ENCODE results near the gene ZNF740. TPM values are rescaled to one million over a fixed set of nuclear protein-coding genes. Genes with fewer than 3 reads are reported as not detected.
A peak's percentile ranks its signal among the peaks of the same experiment; 100 is the strongest.

ZNF740 gene
- total and polyA plus RNA-seq, 2 of the 8 experiments (the other 6 are each of a cell fraction or from before 2014, with no cell fraction given), result 8.2 to 40.0 TPM

DNA sequence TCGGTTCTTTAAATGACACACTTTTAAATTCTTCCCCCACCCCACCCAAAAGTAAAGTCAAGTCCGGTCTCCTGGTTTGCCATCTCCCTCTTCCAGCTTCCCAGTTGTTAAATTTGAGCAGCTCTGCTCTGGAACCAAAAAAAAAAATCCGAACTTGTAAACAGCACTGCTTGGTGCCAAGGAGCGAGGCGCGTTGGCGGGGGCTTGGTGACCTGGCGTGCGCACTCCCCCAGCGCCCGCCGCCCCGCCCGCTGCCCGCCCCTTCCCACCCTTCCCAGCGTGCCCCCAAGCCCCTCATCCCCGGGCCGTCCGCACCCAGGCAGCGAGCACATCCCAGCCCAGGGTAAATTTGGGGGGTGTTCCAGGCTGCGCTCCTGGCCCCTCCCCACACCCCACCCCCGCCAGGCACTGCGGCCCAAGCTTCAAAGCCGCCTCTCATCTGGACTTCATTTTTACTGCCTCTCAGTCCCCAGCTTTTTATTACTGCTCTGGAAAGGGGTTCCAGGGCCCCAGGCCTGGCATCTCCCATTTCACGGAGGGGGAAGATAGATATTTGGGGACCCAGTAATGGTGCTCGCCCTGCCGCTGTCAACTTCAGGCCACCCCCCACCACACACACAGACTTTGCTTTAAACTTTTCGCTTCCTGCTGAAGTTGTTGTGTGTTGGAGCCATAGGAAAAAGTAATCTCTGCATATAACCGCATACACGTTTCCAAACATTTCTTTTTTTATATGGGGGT is 38.2 kb downstream of the ZNF740 start:
- Histone ChIP-seq H3K4me2 (ENCODE audit: insufficient read depth in 1 of 2, low read depth in 2 of 2, low read length in 2 of 2) (peak overlapping the region; percentile 99 to 100), H2BK20ac (ENCODE audit: low read length) (no peak overlapping the region), H3K36me3 (ENCODE audit: control insufficient read depth in 2 of 4, insufficient read depth in 4 of 4, low read length in 3 of 4) (peaks cover 4 to 17% (median 8%) of the 10 kb centered on the region in 4 experiments; a peak in 7 of 8 replicates), H3K9ac (replicated peaks in 1 of 4; ENCODE audit: extremely low read depth in 1 of 4, low read depth in 3 of 4, low read length in 3 of 4) (peak overlapping the region in 2 of 4 experiments; percentile 45 to 75; a peak in 3 of 7 replicates), H4K20me1 (replicated peaks in 1 of 2; ENCODE audit: control insufficient read depth in 1 of 2, insufficient read depth in 2 of 2, low read length in 2 of 2) (peaks cover 0 to 3% of the 10 kb centered on the region in 2 experiments), H3K56ac (replicated peaks; ENCODE audit: insufficient read length, low read depth, low read length) (peak overlapping the region; percentile 22), H3K27ac (ENCODE audit: low read depth, low read length) (no peak overlapping the region), H3K79me2 (ENCODE audit: control insufficient read depth in 1 of 2, insufficient read depth in 2 of 2, low read length in 2 of 2) (peaks cover 16 to 36% of the 10 kb centered on the region in 2 experiments), H4K91ac (replicated peaks; ENCODE audit: insufficient read length, low read length) (no peak overlapping the region), H3K9me3 (ENCODE audit: insufficient read depth in 2 of 2, low read depth in 1 of 2, low read length in 1 of 2) (no peaks in the 10 kb centered on the region), H2BK5ac (ENCODE audit: low read depth, low read length) (peak overlapping the region; percentile 100; the same call in 1 of the 2 replicates), H2AFZ (ENCODE audit: low read length) (no peak overlapping the region), H4K5ac (ENCODE audit: insufficient read length, low read depth, low read length) (no peak overlapping the region), H3K79me1 (ENCODE audit: low read depth, low read length) (peaks cover 17% of the 10 kb centered on the region), H3K4me3 (ENCODE audit: extremely low read depth in 1 of 4, insufficient read depth in 2 of 4, low read depth in 3 of 4, low read length in 4 of 4) (peak overlapping the region; percentile 84 to 97 (median 88)), H3K4ac (replicated peaks; ENCODE audit: insufficient read length, low read depth, low read length) (no peak overlapping the region), H2AK5ac (ENCODE audit: low read depth, low read length) (peak overlapping the region; percentile 95; the same call in 1 of the 2 replicates), H3K18ac (ENCODE audit: extremely low read depth, low read length) (no peak overlapping the region; the same call in none of the 2 replicates), H3K23ac (ENCODE audit: insufficient read length) (no peak overlapping the region), H3K4me1 (replicated peaks in 1 of 4; ENCODE audit: control insufficient read depth in 3 of 4, insufficient read depth in 4 of 4, low read length in 3 of 4) (peaks cover 33 to 66% (median 52%) of the 10 kb centered on the region in 4 experiments), H2BK15ac (ENCODE audit: low read length) (peak overlapping the region; percentile 97; the same call in 1 of the 2 replicates), H3K23me2 (ENCODE audit: low read depth, low read length) (peaks cover 26% of the 10 kb centered on the region), H3K14ac (ENCODE audit: insufficient read length) (no peak overlapping the region), H3K27me3 (replicated peaks in 1 of 4; ENCODE audit: control insufficient read depth in 3 of 4, extremely low read depth in 1 of 4, insufficient read depth in 3 of 4, low read length in 3 of 4) (peaks cover 0 to 3% (median 0%) of the 10 kb centered on the region in 4 experiments; a peak in 1 of 7 replicates), H4K8ac (ENCODE audit: extremely low read depth, insufficient read depth, low read length) (no peak overlapping the region), H2BK120ac (replicated peaks; ENCODE audit: low read depth, low read length) (no peak overlapping the region), H2BK12ac (ENCODE audit: low read depth, low read length) (peak overlapping the region; percentile 100; the same call in 1 of the 2 replicates)
- FAIRE-seq (no peak), DNase-seq (ENCODE audit: low read depth in 1 of 2, low spot score in 2 of 2) (no peak)
- WGBS, 2 experiments (ENCODE audit: extremely low coverage in 1 of 2, insufficient coverage in 1 of 2, insufficient read length in 1 of 2, insufficient replicate concordance in 2 of 2, low coverage in 1 of 2, low lambda C conversion rate in 2 of 2, missing lambda C conversion rate in 1 of 2), result 5% methylated on average over 12 of the region's 30 CpGs; no CpG with 5 or more reads in 1 of the 2 experiments
- TF ChIP-seq, protein P1, sequence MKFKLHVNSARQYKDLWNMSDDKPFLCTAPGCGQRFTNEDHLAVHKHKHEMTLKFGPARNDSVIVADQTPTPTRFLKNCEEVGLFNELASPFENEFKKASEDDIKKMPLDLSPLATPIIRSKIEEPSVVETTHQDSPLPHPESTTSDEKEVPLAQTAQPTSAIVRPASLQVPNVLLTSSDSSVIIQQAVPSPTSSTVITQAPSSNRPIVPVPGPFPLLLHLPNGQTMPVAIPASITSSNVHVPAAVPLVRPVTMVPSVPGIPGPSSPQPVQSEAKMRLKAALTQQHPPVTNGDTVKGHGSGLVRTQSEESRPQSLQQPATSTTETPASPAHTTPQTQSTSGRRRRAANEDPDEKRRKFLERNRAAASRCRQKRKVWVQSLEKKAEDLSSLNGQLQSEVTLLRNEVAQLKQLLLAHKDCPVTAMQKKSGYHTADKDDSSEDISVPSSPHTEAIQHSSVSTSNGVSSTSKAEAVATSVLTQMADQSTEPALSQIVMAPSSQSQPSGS (IDR thresholded peaks at IDR 0.05; ENCODE audit: low read length), result no peak
- TF ChIP-seq SP1 (IDR thresholded peaks at IDR 0.05; ENCODE audit: low read depth, low read length), result 0 out of 2 replicates have a peak, but pooled peaks have one; percentile 18
- TF ChIP-seq E2F6 (IDR thresholded peaks at IDR 0.05), result no peak
- TF ChIP-seq TAF1 (IDR thresholded peaks at IDR 0.05; ENCODE audit: low read depth, low read length), result 0 out of 2 replicates have a peak, but pooled peaks have one; percentile 1
- no peak for TF ChIP-seq YY1 (IDR thresholded peaks at IDR 0.05; ENCODE audit: low read depth, low read length)
- CTCF ChIA-PET (ENCODE audit: partially characterized antibody), result interaction anchor here (1.3 to 22.3 kb wide), 8 partner anchors 8 to 165 kb away, joined by 3 to 654 read pairs (median 110); partner anchors contain the start of genes AAAS, ESPL1, MYG1 and PFDN5
- POLR2A ChIA-PET (ENCODE audit: partially characterized antibody), result interaction anchor here (0.6 to 13.6 kb wide), 18 partner anchors 8 to 164 kb away, joined by 3 to 151 read pairs (median 4); partner anchors contain the start of genes AAAS, CSAD, ESPL1 and PFDN5
